Measurements from ENCODE around the gene SMR3A.

The SMR3A gene

DNA sequence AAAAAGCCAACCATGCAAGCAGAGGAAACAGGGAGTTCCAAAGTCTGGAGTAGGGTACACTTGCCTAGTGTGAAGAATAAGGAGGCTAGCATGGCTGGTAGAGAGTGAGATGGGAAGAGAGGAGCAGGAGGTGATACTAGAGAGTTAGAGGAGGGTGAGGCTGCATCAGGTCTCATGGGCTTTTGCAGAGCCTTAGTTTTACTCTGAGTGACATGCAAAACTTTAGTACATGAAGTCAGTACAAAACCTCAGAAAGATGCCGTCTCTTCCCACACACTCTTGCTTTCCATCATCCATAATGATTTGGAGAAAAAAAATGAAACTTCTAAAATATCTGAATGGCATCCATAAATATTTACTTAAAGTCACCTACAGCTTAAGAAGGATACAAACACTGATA, 42.2 kb downstream of the SMR3A start:
- H3K36me3 ChIP-seq (ENCODE audit: low read length) = no peaks in the 10 kb centered on the region
- H3K4me3 ChIP-seq (ENCODE audit: insufficient read depth, low read length, poor library complexity, severe bottlenecking) = no peak overlapping the region
- H3K9me3 ChIP-seq (ENCODE audit: insufficient read depth, low read length) = no peaks in the 10 kb centered on the region
- no peak overlapping the region for H3K27ac ChIP-seq (ENCODE audit: low read depth, low read length)
- no peaks in the 10 kb centered on the region for H4K20me1 ChIP-seq (ENCODE audit: low read depth, low read length)
- H3K4me2 ChIP-seq (ENCODE audit: low read depth, low read length, poor library complexity, severe bottlenecking) = no peak overlapping the region
- no peak for TF ChIP-seq EZH2phosphoT487 (conservative IDR thresholded peaks at IDR 0.05; ENCODE audit: low read length)
- TF ChIP-seq, protein P1, sequence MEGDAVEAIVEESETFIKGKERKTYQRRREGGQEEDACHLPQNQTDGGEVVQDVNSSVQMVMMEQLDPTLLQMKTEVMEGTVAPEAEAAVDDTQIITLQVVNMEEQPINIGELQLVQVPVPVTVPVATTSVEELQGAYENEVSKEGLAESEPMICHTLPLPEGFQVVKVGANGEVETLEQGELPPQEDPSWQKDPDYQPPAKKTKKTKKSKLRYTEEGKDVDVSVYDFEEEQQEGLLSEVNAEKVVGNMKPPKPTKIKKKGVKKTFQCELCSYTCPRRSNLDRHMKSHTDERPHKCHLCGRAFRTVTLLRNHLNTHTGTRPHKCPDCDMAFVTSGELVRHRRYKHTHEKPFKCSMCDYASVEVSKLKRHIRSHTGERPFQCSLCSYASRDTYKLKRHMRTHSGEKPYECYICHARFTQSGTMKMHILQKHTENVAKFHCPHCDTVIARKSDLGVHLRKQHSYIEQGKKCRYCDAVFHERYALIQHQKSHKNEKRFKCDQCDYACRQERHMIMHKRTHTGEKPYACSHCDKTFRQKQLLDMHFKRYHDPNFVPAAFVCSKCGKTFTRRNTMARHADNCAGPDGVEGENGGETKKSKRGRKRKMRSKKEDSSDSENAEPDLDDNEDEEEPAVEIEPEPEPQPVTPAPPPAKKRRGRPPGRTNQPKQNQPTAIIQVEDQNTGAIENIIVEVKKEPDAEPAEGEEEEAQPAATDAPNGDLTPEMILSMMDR (IDR thresholded peaks at IDR 0.05; ENCODE audit: insufficient read depth, low read length, poor library complexity, severe bottlenecking) = no peak
- no peaks in the 10 kb centered on the region for H3F3A ChIP-seq (ENCODE audit: insufficient read depth)
- H3K9me2 ChIP-seq (replicated peaks; ENCODE audit: insufficient read depth, low read length) = no peaks in the 10 kb centered on the region
- no peak overlapping the region for H2AFZ ChIP-seq (ENCODE audit: low read depth, low read length, severe bottlenecking)
- no peak overlapping the region for H3K9ac ChIP-seq (ENCODE audit: low read length)
- H3K27me3 ChIP-seq (ENCODE audit: low read length) = no peaks in the 10 kb centered on the region
- no peaks in the 10 kb centered on the region for H3K79me2 ChIP-seq (ENCODE audit: insufficient read depth, low read length)

- H3K36me3 ChIP-seq (ENCODE audit: low read length) = no peaks in the 10 kb centered on the region
- no peak overlapping the region for H3K4me2 ChIP-seq (ENCODE audit: low read depth, low read length, poor library complexity, severe bottlenecking)
- H3F3A ChIP-seq (ENCODE audit: insufficient read depth) = no peaks in the 10 kb centered on the region
- no peaks in the 10 kb centered on the region for H3K27me3 ChIP-seq (ENCODE audit: low read length)
- H3K9ac ChIP-seq (ENCODE audit: low read length) = no peak overlapping the region
- peak overlapping the region; percentile 23; the same call in 1 of the 2 replicates for H3K27ac ChIP-seq (ENCODE audit: low read depth, low read length)
- H4K20me1 ChIP-seq (ENCODE audit: low read depth, low read length) = no peaks in the 10 kb centered on the region
- H2AFZ ChIP-seq (ENCODE audit: low read depth, low read length, severe bottlenecking) = no peak overlapping the region
- TF ChIP-seq, protein P1 (IDR thresholded peaks at IDR 0.05; ENCODE audit: insufficient read depth, low read length, poor library complexity, severe bottlenecking) = no peak
- no peak for TF ChIP-seq EZH2phosphoT487 (conservative IDR thresholded peaks at IDR 0.05; ENCODE audit: low read length)
- H3K4me3 ChIP-seq (ENCODE audit: insufficient read depth, low read length, poor library complexity, severe bottlenecking) = no peak overlapping the region
- no peaks in the 10 kb centered on the region for H3K9me2 ChIP-seq (replicated peaks; ENCODE audit: insufficient read depth, low read length)
- no peaks in the 10 kb centered on the region for H3K79me2 ChIP-seq (ENCODE audit: insufficient read depth, low read length)
- H3K9me3 ChIP-seq (ENCODE audit: insufficient read depth, low read length) = no peaks in the 10 kb centered on the region
These were observed 45.2 kb downstream of the SMR3A start for GRCh38 chr4:70405765-70406164.

Data from SU-DHL-6 (cell line).